ENCODE data around the gene KRT6C.

Gene KRT6C

DNA sequence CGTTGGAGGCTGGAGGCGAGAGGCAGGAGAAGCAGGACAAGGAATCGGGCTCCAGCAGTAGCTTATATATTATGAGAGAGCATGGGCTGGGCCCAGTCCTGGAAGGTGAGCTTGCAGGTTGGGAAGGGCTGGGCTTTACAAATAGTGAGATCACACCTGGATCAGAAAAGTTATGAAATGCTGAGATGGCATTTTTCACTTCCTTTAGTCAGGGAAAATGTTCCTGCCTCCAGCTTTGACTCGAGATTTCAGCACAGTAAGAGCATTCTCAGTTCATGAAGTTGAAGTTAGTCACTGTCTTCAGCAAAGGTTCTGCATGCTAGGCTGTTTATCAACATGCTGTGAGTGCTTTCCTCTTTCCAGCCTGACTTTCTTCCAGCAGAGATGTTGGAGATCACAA, at the start of gene KRT6C:
KRT6C (minus strand) TSS at position 38 of the 400 bp plus-strand sequence. CDS start 68 bp downstream, outside the sequence.
- in situ Hi-C loops (cut with HindIII; ENCODE audit: low sequenced_read_pairs): no loop called here

DNA sequence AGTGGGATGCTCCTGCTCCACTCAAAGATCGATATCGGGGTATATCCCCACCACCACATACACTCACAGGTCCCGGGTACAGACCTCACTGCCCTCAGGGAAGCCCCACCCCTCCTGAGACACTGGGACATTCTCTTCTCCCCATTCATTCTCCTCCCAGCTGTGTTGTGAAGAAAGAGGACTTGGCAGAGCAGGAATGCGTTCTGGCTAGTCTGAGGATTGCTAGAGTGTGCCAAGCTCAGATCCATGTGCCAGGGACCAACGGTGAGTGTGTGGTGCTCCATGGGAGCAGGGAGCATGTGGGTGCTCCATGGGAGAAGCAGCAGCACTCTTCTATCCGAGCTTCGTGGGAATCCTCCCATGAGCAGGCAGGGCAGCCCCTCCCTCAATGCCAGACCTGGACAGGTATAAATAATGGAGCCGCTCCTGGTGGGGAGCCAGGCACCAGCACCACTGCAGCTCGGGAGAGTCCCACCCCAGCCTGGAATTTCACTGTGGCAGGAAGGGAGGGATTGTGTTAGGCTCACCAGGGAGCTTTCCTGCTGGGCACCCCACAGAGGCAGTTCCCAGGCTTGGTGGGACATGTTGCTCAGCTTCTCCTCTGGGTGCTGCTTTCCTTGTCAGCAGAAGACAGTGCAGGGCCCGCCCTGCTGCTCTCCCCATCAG, 48.9 kb upstream of the KRT6C start:
- in situ Hi-C loops (cut with HindIII; ENCODE audit: low sequenced_read_pairs): loop anchor here (5.0 kb wide), 1 partner anchor 45 kb away; no protein-coding TSS in a partner anchor

DNA sequence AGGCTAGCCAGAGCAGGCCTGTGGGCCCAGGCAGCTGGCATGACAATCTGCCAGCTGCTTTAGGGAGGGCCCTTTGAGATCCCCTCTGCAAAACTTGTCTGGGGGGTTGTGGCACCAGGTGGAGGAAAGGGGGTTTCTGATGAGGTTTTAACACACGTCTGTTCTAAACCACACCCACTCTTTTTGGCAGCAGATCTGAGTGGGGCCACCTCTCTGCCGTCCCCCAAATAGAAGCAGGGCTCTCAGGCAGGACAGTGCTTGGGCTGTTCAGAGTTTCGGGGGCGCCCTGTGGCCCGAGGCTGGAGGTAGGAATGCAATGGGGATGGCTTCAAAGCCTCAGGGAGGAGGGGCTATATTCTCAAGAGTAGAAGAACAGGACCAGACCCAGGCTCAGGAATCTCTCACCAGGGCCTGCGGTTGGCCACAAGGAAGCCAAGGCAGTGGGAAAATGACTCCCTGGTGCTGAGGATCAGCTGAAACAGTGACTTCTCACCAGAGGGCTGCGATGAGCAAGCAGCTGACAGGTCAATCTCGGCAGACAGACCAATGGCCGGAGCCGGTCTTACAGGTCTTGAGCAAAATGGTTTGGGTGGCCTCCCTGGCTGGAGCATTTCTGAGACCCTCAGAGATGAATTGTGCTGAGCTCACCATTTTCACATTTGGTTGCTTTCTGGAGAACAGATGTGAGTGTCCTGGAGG, 48.1 kb upstream of the KRT6C start:
- in situ Hi-C loops (cut with HindIII; ENCODE audit: low sequenced_read_pairs): loop anchor here (5.0 kb wide), 1 partner anchor 46 kb away; no protein-coding TSS in a partner anchor

DNA sequence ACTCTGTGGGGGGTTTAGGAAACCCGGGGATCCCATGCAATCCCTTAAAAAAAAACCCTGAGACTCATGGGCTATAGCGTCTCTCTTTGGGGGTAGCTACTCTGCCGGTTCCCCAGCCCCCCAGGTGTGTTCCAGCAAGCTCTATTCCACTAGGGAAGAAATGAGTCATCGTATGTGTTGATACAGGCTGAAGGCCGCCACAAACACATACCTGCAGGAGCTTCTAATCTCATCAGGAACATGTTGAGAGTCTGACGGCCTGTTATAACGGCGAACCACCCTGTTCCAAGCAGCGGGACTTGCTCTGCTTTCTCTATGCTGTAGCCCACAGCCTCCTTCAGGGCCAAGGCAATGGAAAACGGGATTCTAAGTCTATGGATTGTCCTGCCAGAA, 47.6 kb upstream of the KRT6C start:
- in situ Hi-C loops (cut with HindIII; ENCODE audit: low sequenced_read_pairs): loop anchor here (5.0 kb wide), 1 partner anchor 46 kb away; no protein-coding TSS in a partner anchor

DNA sequence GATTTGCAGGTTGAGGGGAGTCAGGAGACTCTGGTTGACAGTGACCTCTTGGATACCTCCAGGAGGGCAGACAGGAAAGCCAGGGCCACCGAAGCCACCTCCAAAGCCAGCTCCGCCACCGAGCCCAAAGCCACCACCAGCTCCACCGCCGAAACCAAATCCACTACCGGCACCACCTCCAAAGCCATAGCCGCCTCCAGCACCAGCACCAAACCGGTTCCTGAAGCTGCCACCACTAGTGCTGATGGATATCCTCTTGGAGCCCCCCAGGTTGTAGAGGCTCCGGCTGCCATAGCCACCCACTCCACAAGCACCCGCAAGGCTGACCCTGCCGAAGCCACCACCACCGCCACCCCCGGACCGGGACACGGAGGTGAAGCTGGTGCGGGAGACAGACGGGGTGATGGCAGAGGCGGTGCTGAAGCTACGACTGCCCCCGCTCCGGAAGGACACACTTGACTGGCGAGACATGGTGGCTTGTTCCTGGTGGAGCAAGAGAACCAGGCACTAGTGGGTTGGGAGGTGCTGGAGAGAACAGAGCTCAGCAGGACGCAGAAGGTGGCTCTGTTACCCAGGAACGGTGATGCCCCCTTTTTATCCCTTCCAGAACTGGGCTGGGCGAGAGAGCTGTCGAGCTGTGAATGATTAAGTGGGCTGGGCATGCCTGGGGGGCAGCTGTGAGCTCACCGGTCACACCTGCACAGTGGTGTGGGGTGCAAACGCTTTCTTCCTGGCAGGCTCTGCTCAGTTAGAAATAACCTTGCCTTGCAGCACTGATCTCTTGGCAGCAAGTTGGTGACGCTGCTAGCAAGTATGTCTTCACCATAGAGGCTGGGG, 46.4 kb upstream of the KRT6C start, which contains the start of gene KRT5:
KRT5 (minus strand) TSS at position 569 of the 837 bp plus-strand sequence; CDS start at position 471, 98 bp downstream.
- in situ Hi-C loops (cut with HindIII; ENCODE audit: low sequenced_read_pairs): loop anchor here (5.0 kb wide), 1 partner anchor 47 kb away; no protein-coding TSS in a partner anchor

DNA sequence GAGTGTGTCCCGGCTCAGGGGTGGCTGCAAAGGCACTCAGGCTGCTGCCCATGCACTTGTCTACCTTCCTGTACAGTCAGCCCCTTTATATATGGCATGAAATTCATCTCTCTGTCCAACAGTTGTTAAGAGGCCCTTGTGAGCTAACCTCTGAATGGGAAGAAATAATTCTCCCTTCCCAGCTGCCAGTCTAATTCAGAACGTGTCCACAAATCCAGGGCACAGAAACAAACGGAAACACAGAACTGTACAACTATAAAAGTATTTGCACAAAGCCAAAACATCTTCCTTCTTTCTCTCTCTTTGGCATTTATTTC, 45.7 kb upstream of the KRT6C start:
- in situ Hi-C loops (cut with HindIII; ENCODE audit: low sequenced_read_pairs): no loop called here

DNA sequence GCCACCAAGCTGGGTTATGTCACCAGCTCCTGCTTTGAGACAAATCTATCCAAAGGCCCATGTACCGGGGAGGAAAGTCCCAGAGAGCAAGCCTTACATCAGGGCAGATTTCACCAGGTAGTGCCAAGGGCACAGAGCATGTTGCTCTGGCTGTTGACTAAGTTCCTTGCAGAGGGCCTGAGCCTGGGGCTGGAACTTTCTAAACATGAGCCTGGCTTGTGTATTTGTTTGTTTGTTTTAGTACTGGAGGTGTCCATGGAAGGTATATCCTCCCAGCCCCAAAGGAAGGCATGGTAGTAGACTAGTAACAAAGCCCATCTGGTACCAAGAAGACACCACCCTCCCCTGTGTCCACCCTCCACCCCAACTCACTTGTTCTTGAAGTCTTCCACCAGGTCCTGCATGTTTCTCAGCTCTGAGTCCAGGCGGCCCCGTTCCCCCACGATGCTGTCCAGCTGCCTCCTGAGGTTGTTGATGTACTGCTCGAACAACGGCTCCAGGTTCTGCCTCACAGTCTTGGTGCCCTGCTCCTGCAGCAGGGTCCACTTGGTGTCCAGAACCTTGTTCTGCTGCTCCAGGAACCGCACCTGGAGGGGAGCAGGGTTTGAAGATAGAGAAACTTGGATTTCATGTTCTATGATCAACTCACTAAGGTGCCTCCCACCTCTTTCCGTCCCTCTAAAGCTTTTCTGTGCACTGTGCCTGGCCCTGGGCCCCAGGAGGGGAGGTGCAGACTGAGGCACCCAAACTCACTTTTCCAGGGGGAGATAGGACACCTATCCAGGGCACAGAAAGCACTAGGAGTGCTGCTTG, 45.2 kb upstream of the KRT6C start:
- in situ Hi-C loops (cut with HindIII; ENCODE audit: low sequenced_read_pairs): no loop called here

DNA sequence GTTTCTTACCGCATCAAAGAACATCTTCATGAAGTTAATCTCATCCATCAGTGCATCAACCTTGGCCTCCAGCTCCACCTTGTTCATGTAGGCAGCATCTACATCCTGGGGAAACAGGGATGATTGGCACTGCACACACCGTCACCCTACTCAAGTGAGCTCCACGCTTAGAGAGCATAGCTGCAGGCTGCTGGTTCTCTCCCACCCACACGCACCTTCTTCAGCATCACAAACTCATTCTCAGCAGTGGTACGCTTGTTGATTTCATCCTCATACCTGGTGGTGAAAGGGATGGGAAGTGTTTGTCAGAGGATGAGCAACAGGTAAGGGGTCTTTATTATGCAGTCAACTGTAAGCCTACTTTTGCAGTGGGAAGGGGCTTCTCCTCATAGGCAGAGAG, 44.3 kb upstream of the KRT6C start:
- in situ Hi-C loops (cut with HindIII; ENCODE audit: low sequenced_read_pairs): no loop called here

DNA sequence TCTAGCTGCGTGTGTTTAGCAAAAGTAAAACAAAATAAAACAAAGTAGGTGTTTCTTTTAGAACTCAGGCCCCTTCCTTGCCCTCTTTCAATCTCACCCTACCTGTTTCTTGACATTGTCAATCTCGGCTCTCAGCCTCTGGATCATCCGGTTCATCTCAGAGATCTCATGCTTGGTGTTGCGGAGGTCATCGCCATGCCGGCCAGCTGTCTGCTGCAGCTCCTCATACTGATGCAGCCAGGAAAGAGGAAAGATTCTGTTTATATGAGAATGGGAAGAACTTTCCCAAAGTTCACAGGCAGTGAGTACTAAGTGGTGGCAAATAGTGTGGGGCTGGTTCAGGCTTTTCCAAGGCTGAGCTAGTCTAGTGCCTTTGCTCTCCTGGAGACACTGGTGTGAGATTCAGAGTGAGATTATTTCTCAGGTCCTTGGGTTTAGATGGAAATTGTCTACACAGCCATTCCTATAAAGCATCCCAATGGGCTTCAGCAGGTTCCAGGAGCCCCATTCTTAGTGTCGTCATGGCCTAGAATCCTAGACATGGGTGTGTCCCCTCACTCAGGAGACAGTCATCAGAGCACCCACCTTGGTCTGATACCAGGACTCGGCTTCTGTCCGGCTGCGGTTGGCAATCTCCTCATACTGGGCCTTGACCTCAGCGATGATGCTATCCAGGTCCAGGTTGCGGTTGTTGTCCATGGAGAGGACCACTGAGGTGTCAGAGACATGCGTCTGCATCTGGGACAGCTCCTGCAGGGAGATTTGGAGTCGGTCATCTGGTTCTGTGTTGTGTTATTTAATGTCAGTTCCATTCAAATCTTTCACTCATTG, 43.6 kb upstream of the KRT6C start:
- in situ Hi-C loops (cut with HindIII; ENCODE audit: low sequenced_read_pairs): no loop called here

DNA sequence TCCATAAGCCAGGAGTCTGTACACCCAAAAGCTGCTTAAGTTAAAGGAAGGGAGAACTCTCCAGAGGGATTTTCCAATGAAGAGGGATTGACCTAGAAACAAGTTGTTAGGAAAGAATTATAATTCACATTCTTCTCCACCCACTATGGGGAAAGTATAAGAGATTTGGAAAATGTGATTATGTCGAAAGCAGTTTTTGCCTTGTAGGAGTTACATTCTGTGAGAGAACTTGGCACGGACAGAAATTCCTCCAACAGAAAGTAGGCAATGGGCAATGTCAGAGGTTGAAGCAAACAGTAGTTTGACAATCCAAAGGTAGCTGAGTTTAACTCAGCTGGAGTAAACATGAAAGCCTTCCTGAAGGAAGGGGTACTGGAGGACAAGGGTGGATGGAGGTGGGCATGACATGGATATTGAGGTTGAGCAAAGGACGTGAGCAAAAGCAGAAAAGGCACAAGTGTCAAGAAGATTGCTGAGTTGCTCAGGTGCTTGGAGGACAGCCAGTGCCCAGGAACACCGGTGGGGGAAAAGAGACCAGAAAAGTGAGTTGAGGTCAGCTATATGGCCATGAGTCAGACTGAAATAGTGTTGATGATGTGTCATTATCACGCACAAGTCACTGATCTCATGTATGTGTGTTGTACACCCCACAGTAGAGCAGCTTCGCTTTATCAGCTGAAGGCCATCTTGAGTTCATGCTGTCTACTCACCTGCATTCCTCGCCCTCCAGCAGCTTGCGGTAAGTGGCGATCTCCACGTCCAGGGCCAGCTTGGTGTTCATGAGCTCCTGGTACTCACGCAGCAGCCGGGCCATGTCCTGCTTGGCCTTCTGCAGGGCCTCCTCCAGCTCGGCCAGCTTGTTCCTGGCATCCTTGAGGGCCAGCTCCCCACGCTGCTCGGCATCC, 42.6 kb upstream of the KRT6C start:
- in situ Hi-C loops (cut with HindIII; ENCODE audit: low sequenced_read_pairs): no loop called here

DNA sequence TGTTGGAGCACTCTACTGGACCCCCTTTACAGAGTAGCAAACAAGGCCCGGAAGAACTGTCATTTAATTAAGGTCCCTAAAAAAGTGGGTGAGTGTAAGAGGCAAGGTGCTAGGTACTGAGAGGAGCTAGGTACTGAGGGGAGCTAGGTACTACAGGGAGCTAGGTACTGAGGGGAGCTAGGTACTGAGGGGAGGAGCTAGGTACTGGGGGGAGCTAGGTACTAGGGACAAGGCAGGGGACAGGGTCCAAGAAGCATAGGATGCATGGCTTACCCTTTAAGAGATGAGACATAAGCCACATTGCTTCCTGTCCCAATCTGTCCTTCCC, 41.7 kb upstream of the KRT6C start:
- in situ Hi-C loops (cut with HindIII; ENCODE audit: low sequenced_read_pairs): no loop called here

DNA sequence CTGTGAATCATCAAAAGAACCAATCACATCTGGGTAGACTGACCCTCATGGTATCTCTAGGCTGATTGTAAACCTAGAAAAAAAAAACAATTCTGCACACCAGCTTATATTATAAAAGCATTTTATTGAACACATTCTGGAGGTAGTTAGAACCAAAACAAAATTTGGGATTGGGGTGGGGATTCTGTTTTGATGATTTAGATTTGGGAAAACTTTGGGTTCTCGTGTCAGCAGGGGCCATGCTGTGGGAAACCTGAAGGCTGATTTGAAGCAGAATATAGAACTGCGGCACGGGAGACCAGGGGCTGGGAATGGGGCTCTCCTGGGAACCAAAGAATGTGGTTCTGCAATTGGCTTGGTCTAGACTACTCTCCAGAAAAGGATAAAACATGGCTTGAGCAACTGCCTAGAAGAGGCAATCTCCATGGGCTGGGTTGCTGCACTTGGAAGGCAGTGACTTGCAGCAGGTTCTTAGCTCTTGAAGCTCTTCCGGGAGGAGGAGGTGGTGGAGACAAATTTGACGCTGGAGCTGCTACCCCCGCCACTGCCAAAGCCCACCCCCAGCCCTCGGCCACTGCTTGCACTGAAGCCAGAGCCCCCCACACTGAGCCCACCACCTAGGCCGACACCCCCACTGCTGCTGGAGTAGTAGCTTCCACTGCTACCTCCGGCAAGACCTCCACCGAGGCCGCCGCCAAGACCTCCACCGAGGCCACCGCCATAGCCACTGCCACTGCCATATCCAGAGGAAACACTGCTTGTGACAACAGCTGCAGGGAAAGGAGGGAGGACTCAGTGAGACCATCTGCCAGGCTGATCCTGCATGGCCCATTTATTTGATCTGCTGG, 41.1 kb upstream of the KRT6C start:
- in situ Hi-C loops (cut with HindIII; ENCODE audit: low sequenced_read_pairs): no loop called here

DNA sequence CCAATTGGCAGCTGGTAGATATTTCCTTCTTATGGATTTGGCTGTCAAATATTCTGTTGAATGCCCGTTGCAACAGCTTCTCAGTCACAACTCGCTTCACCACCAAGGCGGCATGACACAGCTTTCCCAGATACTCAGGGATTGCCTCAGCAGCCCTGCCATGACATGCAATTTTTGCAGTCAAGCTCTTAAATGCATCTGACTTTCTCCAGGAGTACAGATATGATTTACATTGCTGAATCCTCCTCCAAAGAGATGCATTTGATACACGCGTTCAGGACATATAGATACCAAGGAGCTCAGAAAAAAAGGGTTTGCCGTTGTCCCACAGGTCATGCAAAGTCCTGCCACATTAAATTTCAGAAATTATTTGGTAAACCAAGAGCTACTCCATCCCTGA, 40.1 kb upstream of the KRT6C start:
- in situ Hi-C loops (cut with HindIII; ENCODE audit: low sequenced_read_pairs): no loop called here

DNA sequence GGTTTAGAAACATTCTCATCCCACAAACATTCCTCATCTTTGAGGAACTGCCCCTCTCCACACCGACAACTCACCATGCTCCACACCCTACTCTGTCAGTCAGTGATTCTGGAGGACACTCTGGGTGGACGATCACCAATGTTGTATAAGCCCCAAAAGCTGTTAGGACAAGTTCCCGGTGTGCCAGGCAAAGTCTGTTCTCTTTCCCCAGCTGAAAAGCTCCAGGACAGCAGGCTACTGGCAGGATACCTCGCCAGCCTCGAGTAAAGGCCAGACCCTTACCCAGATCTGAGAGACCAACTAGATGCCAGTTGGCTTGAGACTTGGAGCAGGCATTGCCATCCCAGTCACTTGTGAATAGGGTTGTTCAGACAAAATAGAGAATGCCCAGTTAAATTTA, 34.6 kb upstream of the KRT6C start:
- in situ Hi-C loops (cut with HindIII; ENCODE audit: low sequenced_read_pairs): no loop called here

DNA sequence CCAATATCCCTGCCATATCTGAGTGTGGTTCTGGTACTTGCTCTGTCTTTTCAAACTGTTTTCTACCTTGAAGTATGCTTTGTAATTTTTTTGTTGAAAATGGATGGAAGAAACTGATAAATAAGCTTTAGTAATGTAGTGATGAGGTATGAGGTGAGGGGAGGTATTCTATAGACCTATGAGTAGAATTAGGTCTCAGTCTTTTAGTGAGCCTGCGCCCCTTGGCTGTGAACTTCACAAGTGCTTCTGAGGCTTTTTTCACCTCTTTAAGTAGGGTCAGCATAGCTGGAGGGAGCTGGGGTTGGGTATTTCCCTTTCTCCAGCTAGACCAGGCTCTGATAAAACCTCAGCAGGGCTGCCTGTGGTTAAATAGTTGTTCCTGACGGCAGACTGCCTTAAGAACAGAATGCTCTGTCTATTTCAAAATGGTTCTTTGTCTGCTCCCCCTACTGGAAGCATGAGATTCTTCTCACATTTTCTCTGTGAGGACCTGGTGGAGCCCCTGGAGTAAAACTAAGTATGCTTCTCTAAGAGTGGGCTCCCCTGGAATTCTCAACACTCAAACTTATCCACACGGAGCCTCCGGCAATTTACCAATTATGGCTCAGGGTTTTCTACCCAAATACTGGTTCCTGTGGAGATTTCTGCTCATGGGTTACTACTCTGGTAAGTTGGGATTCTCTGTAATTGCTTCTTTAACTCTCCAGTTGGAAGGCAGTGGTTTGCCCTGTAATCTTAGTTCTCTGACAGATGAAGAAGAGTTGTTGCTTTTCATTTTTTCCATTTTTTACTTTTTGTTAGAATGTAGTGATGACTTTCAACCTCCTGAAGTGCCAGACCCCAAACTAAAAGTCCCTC, 33.5 kb upstream of the KRT6C start:
- in situ Hi-C loops (cut with HindIII; ENCODE audit: low sequenced_read_pairs): no loop called here

DNA sequence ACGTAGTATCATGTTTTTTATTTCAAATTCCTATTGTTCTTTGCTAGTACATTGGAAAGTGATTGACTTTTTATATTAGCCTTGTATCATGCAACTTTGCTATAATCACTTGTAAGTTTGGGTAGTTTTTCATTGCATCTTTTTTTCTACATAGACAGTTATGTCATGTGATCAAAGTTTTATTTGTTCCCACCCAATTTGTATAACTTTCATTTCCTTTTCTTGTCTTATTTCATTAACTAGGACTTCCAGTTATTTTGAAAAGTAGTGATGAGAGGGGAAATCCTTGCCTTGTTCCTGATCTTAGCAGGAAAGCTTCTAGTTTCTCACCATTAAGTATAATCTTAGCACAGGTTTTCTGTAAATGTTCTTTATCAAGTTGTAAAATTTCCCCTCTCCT, 29.3 kb upstream of the KRT6C start:
- in situ Hi-C loops (cut with HindIII; ENCODE audit: low sequenced_read_pairs): no loop called here

DNA sequence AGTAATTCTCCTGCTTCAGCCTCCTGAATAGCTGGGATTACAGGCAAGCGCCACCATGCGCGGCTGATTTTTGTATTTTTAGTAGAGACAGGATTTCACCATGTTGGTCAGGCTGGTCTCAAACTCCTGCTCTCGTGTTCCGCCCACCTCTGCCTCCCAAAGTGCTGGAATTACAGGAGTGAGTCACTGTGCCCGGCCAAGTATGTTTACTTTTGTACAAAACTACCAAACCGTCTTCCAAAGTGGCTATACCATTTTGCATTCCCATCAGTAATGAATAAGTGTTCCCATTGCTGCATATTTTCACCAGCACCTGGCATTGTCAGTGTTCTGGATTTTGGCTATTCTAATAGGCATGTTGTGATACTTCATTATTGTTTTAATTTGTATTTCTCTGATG, 27.9 kb upstream of the KRT6C start:
- in situ Hi-C loops (cut with HindIII; ENCODE audit: low sequenced_read_pairs): no loop called here

All from endothelial cell of hepatic sinusoid (primary cell).